Activated CD4-positive, alpha-beta memory T cell treated with anti-CD3 and anti-CD28 coated beads, Interleukin-2, amount 10 ng/mL, durations not matched to agents 7 days and 5 days (primary cell): ENCODE data around the gene ANKRD39. TPM values are rescaled to one million over a fixed set of nuclear protein-coding genes. Genes with fewer than 3 reads are reported as not detected.
A peak's percentile ranks its signal among the peaks of the same experiment; 100 is the strongest.

Experiments
- CTCF ChIA-PET: fragments of 350-600 bp; sonication (Branson Sonifier 250); formaldehyde crosslinking; loops from one replicate; lab custom pipeline; 2021; ENCODE audit warnings: antibody characterized with exemption, inconsistent platforms; lab: Charles Lee
- POLR2A ChIA-PET: fragments of 350-600 bp; sonication (Branson Sonifier 250); formaldehyde crosslinking; loops from one replicate; lab custom pipeline; 2021; ENCODE audit warnings: antibody characterized with exemption; lab: Charles Lee
- DNase-seq: peaks from one replicate; pipeline ENCODE4 v3.0.0-alpha.2; 2020
- H3K27ac Mint-ChIP-seq: one replicate; pipeline ENCODE4 v1.8.0; 2021; ENCODE audit warnings: mild to moderate bottlenecking, mixed read lengths
- H3K27me3 Mint-ChIP-seq: one replicate; pipeline ENCODE4 v1.8.0; 2021; ENCODE audit warnings: mixed read lengths
- H3K36me3 Mint-ChIP-seq: one replicate; pipeline ENCODE4 v1.8.0; 2021; ENCODE audit warnings: low read depth, mixed read lengths
- H3K4me1 Mint-ChIP-seq: one replicate; pipeline ENCODE4 v1.8.0; 2021; ENCODE audit warnings: mixed read lengths
- H3K4me3 Mint-ChIP-seq: one replicate; pipeline ENCODE4 v1.8.0; 2021; ENCODE audit warnings: mild to moderate bottlenecking, mixed read lengths
- H3K9me3 Mint-ChIP-seq: one replicate; pipeline ENCODE4 v1.8.0; 2021; ENCODE audit warnings: mixed read lengths
- total RNA-seq, 2 experiments: library from RNA; stranded (reverse); gene quantifications; one replicate each; pipeline ENCODE4 v1.2.3, GENCODE V29; 2021

Gene ANKRD39
- total RNA-seq, 2 experiments from 2014 or later: 44.1 to 47.7 TPM

GRCh38 chr2:96874198-96874831 lies 16.5 kb upstream of the ANKRD39 start:
- Mint-ChIP-seq H3K4me3 (no peak overlapping the region), H3K4me1 (peaks cover 20% of the 10 kb centered on the region), H3K36me3 (no peaks in the 10 kb centered on the region), H3K27me3 (peaks cover 15% of the 10 kb centered on the region), H3K9me3 (no peaks in the 10 kb centered on the region), H3K27ac (no peak overlapping the region)
- DNase-seq: no peak
- CTCF ChIA-PET: interaction anchor here (1.4 kb wide), 1 partner anchor 16 kb away, joined by 5 read pairs; the partner anchor contains the start of gene ANKRD39
- POLR2A ChIA-PET: interaction anchor here (2.1 kb wide), 1 partner anchor 16 kb away, joined by 9 read pairs; the partner anchor contains the start of gene ANKRD39

- no peak overlapping the region for H3K4me3 Mint-ChIP-seq
- ChIA-PET POLR2A (interaction anchor here (2.1 kb wide), 1 partner anchor 16 kb away, joined by 9 read pairs; the partner anchor contains the start of gene ANKRD39), CTCF (interaction anchor here (1.0 kb wide), 1 partner anchor 77 kb away, joined by 3 read pairs; no protein-coding TSS in a partner anchor)
- H3K27me3 Mint-ChIP-seq: peaks cover 15% of the 10 kb centered on the region
- H3K27ac Mint-ChIP-seq: no peak overlapping the region
- peaks cover 20% of the 10 kb centered on the region for H3K4me1 Mint-ChIP-seq
- no peak for DNase-seq
- no peaks in the 10 kb centered on the region for H3K9me3 Mint-ChIP-seq
- H3K36me3 Mint-ChIP-seq: no peaks in the 10 kb centered on the region
These were observed 15.9 kb upstream of the ANKRD39 start for GRCh38 chr2:96873651-96874096.

- Mint-ChIP-seq H3K27ac (no peak overlapping the region), H3K27me3 (peaks cover 15% of the 10 kb centered on the region), H3K36me3 (peaks cover under 1% of the 10 kb centered on the region), H3K4me1 (peaks cover 24% of the 10 kb centered on the region), H3K4me3 (no peak overlapping the region), H3K9me3 (no peaks in the 10 kb centered on the region)
- ChIA-PET CTCF (interaction anchor here (0.7 to 2.5 kb wide), 3 partner anchors 57 to 78 kb away, joined by 3 to 8 read pairs (median 3); partner anchors contain the start of gene CNNM3), POLR2A (interaction anchor here (1.5 kb wide), 1 partner anchor 40 kb away, joined by 6 read pairs; no protein-coding TSS in a partner anchor)
- DNase-seq: no peak
These were observed 15.0 kb upstream of the ANKRD39 start for GRCh38 chr2:96872591-96873349.

- ChIA-PET CTCF (interaction anchor here (1.2 to 2.5 kb wide), 5 partner anchors 13 to 84 kb away, joined by 4 to 16 read pairs (median 4); partner anchors contain the start of gene ANKRD39), POLR2A (interaction anchor here (0.6 to 1.7 kb wide), 4 partner anchors 13 to 91 kb away, joined by 4 to 14 read pairs (median 6); partner anchors contain the start of gene ANKRD39)
- Mint-ChIP-seq H3K9me3 (no peaks in the 10 kb centered on the region), H3K36me3 (peaks cover 6% of the 10 kb centered on the region), H3K27me3 (peaks cover 15% of the 10 kb centered on the region), H3K27ac (peak overlapping the region; percentile 75), H3K4me3 (peak overlapping the region; percentile 79), H3K4me1 (peaks cover 36% of the 10 kb centered on the region)
- DNase-seq: peak; percentile 71
These were observed 12.9 kb upstream of the ANKRD39 start for GRCh38 chr2:96870626-96871255.

GRCh38 chr2:96869822-96870625 lies 12.2 kb upstream of the ANKRD39 start, which contains the start of gene SEMA4C:
Gene SEMA4C, minus strand, starts transcription at chr2:96870080. Its CDS starts 2,194 bp downstream, at chr2:96867886.
- Mint-ChIP-seq H3K9me3 (no peaks in the 10 kb centered on the region), H3K36me3 (peaks cover 9% of the 10 kb centered on the region), H3K4me1 (peaks cover 38% of the 10 kb centered on the region), H3K27me3 (peaks cover 15% of the 10 kb centered on the region), H3K4me3 (peak within 1 kb of the TSS; percentile 79), H3K27ac (peak within 1 kb of the TSS; percentile 75)
- peak; percentile 57 for DNase-seq
- ChIA-PET CTCF (interaction anchor here (1.2 to 3.9 kb wide), 6 partner anchors 12 to 85 kb away, joined by 4 to 57 read pairs (median 10); partner anchors contain the start of gene ANKRD39), POLR2A (interaction anchor here (0.6 to 3.7 kb wide), 9 partner anchors 12 to 243 kb away, joined by 3 to 43 read pairs (median 7); partner anchors contain the start of genes ANKRD36 and ANKRD39)

GRCh38 chr2:96869281-96869821 lies 11.5 kb upstream of the ANKRD39 start:
- H3K27ac Mint-ChIP-seq: no peak overlapping the region
- H3K27me3 Mint-ChIP-seq: peaks cover 15% of the 10 kb centered on the region
- peaks cover 13% of the 10 kb centered on the region for H3K36me3 Mint-ChIP-seq
- ChIA-PET POLR2A (interaction anchor here (1.0 to 3.7 kb wide), 10 partner anchors 9 to 244 kb away, joined by 3 to 43 read pairs (median 4); partner anchors contain the start of genes ANKRD36 and ANKRD39), CTCF (interaction anchor here (0.6 to 3.9 kb wide), 8 partner anchors 8 to 93 kb away, joined by 3 to 57 read pairs (median 8); partner anchors contain the start of genes ANKRD39 and CNNM3)
- H3K4me3 Mint-ChIP-seq: peak overlapping the region; percentile 79
- H3K9me3 Mint-ChIP-seq: no peaks in the 10 kb centered on the region
- no peak for DNase-seq
- peaks cover 37% of the 10 kb centered on the region for H3K4me1 Mint-ChIP-seq

- peaks cover 35% of the 10 kb centered on the region for H3K4me1 Mint-ChIP-seq
- peaks cover 13% of the 10 kb centered on the region for H3K36me3 Mint-ChIP-seq
- peak; percentile 75 for DNase-seq
- no peaks in the 10 kb centered on the region for H3K9me3 Mint-ChIP-seq
- CTCF ChIA-PET: interaction anchor here (0.6 to 3.9 kb wide), 9 partner anchors 8 to 549 kb away, joined by 3 to 57 read pairs (median 4); partner anchors contain the start of genes ANKRD39 and CNNM3
- H3K27me3 Mint-ChIP-seq: peaks cover 10% of the 10 kb centered on the region
- peak overlapping the region; percentile 71 for H3K27ac Mint-ChIP-seq
- POLR2A ChIA-PET: interaction anchor here (0.6 to 3.7 kb wide), 13 partner anchors 8 to 244 kb away, joined by 3 to 43 read pairs (median 4); partner anchors contain the start of genes ANKRD36 and ANKRD39
- peak overlapping the region; percentile 82 for H3K4me3 Mint-ChIP-seq
These were observed 10.9 kb upstream of the ANKRD39 start for GRCh38 chr2:96868555-96869280.

- DNase-seq: no peak
- Mint-ChIP-seq H3K4me1 (peaks cover 40% of the 10 kb centered on the region), H3K9me3 (no peaks in the 10 kb centered on the region), H3K27me3 (peaks cover 10% of the 10 kb centered on the region), H3K36me3 (peaks cover 18% of the 10 kb centered on the region), H3K4me3 (peak overlapping the region; percentile 82), H3K27ac (peak overlapping the region; percentile 71)
- POLR2A ChIA-PET: interaction anchor here (0.6 to 3.7 kb wide), 13 partner anchors 8 to 245 kb away, joined by 3 to 43 read pairs (median 5); partner anchors contain the start of genes ANKRD36 and ANKRD39
- CTCF ChIA-PET: interaction anchor here (0.9 to 3.9 kb wide), 8 partner anchors 8 to 548 kb away, joined by 3 to 57 read pairs (median 8); partner anchors contain the start of genes ANKRD39 and CNNM3
These were observed 10.1 kb upstream of the ANKRD39 start for GRCh38 chr2:96867756-96868554.

GRCh38 chr2:96866986-96867755 lies 9.4 kb upstream of the ANKRD39 start:
- no peak for DNase-seq
- Mint-ChIP-seq H3K4me3 (peak overlapping the region; percentile 82), H3K4me1 (peaks cover 40% of the 10 kb centered on the region), H3K9me3 (no peaks in the 10 kb centered on the region), H3K27ac (peak overlapping the region; percentile 71), H3K27me3 (peaks cover 10% of the 10 kb centered on the region), H3K36me3 (peaks cover 19% of the 10 kb centered on the region)
- ChIA-PET CTCF (interaction anchor here (3.9 kb wide), 1 partner anchor 10 kb away, joined by 57 read pairs; the partner anchor contains the start of gene ANKRD39), POLR2A (interaction anchor here (1.4 to 3.7 kb wide), 6 partner anchors 10 to 87 kb away, joined by 3 to 43 read pairs (median 5); partner anchors contain the start of gene ANKRD39)
